ENCODE data around the gene CNGB1.

DNA sequence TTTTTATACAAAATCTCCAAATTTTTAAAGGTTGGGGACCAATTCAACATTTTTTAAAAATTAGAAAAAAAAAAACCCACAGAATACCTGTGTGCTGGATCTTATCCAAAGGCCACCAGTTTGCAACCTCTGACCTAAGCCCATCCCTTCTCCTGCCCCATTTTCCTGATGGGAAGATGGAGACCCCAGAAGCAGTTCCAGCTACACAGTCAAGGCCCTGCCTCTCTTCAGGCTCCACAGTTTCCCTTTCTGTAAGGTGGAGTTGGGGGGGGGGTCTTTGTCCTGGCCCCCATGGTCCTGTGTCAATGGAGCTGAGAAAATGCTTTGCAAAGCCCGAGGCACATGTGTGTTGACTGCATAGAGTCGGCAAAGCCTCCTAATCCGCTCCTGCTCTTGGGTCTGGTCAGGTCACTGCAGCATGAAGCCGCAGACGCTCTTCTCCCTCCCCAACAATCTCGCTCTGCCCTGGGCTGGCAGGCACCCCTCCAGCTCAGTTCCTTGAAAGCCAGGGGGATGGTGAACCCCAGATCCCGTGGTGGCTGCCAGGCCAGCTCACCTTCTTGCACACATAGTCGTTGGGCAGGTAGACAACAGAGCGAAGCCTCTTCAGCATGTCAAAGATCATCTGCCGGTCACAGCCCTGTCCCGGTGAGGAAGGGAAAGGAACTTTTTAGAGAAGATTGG, 70.0 kb downstream of the CNGB1 start:
- TF ChIP-seq, protein P1, sequence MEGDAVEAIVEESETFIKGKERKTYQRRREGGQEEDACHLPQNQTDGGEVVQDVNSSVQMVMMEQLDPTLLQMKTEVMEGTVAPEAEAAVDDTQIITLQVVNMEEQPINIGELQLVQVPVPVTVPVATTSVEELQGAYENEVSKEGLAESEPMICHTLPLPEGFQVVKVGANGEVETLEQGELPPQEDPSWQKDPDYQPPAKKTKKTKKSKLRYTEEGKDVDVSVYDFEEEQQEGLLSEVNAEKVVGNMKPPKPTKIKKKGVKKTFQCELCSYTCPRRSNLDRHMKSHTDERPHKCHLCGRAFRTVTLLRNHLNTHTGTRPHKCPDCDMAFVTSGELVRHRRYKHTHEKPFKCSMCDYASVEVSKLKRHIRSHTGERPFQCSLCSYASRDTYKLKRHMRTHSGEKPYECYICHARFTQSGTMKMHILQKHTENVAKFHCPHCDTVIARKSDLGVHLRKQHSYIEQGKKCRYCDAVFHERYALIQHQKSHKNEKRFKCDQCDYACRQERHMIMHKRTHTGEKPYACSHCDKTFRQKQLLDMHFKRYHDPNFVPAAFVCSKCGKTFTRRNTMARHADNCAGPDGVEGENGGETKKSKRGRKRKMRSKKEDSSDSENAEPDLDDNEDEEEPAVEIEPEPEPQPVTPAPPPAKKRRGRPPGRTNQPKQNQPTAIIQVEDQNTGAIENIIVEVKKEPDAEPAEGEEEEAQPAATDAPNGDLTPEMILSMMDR (IDR thresholded peaks at IDR 0.05; ENCODE audit: poor library complexity, severe bottlenecking): no peak
- TF ChIP-seq EZH2 (IDR thresholded peaks at IDR 0.05; ENCODE audit: borderline replicate concordance, insufficient read depth, low read length, poor library complexity, severe bottlenecking) (no peak), MXI1 (conservative IDR thresholded peaks at IDR 0.05; ENCODE audit: poor library complexity, severe bottlenecking) (no peak)

Data from neural cell (in vitro differentiated cells).